ENCODE data around the gene GGCX.

Gene GGCX

DNA sequence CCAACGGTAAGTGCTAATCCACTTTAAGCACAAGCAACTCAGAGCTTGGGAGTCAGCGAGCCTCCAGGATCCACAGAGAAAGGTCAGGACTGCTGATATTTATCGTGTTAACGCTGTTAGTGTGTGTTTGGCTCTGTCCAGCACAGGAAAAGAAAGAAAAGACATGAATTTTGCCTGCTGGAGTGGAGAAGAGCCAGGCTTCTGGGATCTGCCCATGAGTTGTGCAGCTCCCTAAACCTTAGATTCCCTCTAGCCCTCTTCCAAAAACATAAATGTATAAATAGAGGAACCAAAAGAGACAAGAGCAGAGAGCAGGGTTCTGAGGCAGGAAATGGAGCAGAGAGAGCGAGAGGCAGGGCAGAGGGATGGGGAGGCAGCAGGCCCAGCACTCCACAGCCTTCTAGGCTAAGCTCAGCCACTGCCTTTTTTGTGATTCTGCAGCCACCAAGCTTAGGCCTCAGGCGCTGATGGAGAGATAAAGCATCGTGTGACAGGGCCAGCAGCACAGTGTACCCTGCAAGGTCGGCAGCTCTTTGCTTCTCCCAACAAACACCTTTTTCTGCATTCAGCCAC is 36.9 kb downstream of the GGCX start:
- TF ChIP-seq, protein P1, sequence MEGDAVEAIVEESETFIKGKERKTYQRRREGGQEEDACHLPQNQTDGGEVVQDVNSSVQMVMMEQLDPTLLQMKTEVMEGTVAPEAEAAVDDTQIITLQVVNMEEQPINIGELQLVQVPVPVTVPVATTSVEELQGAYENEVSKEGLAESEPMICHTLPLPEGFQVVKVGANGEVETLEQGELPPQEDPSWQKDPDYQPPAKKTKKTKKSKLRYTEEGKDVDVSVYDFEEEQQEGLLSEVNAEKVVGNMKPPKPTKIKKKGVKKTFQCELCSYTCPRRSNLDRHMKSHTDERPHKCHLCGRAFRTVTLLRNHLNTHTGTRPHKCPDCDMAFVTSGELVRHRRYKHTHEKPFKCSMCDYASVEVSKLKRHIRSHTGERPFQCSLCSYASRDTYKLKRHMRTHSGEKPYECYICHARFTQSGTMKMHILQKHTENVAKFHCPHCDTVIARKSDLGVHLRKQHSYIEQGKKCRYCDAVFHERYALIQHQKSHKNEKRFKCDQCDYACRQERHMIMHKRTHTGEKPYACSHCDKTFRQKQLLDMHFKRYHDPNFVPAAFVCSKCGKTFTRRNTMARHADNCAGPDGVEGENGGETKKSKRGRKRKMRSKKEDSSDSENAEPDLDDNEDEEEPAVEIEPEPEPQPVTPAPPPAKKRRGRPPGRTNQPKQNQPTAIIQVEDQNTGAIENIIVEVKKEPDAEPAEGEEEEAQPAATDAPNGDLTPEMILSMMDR (conservative IDR thresholded peaks at IDR 0.05; ENCODE audit: low read depth): no peak
- ChIA-PET CTCF (interaction anchor here (0.5 kb wide), 1 partner anchor 87 kb away, joined by 3 read pairs; no protein-coding TSS in a partner anchor), POLR2A (ENCODE audit: low non-redundant PET) (no interaction called here)
- no peak for DNase-seq (ENCODE audit: low spot score)
- H3K27ac ChIP-seq: 0 out of 2 replicates have a peak overlapping the region, but pooled peaks have one; percentile 4

DNA sequence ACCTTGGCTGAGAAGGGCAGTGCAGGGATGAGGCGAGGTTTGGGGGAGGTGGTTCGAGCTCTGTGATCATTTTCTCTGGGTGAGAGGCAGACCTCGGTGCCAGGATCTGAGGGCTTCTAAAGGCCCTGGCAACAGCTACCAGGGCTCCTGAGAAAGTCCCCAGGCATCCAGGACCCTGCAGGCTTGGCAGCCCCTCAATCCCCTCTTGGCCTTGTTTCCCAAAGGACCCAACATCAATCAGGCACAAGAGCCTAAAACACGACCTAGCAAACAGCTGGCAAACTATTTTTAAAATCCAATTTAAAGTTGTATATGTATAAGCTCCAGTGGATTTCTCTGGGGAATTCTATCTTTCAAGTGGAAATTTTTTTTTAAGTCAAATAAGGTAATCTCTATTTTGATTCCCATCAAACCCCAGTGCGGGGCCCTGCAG is 37.4 kb downstream of the GGCX start:
- CTCF ChIA-PET: no interaction called here
- H3K27ac ChIP-seq: 0 out of 2 replicates have a peak overlapping the region, but pooled peaks have one; percentile 4
- TF ChIP-seq, protein P1 (conservative IDR thresholded peaks at IDR 0.05; ENCODE audit: low read depth): no peak
- DNase-seq (ENCODE audit: low spot score): no peak
- POLR2A ChIA-PET (ENCODE audit: low non-redundant PET): no interaction called here

DNA sequence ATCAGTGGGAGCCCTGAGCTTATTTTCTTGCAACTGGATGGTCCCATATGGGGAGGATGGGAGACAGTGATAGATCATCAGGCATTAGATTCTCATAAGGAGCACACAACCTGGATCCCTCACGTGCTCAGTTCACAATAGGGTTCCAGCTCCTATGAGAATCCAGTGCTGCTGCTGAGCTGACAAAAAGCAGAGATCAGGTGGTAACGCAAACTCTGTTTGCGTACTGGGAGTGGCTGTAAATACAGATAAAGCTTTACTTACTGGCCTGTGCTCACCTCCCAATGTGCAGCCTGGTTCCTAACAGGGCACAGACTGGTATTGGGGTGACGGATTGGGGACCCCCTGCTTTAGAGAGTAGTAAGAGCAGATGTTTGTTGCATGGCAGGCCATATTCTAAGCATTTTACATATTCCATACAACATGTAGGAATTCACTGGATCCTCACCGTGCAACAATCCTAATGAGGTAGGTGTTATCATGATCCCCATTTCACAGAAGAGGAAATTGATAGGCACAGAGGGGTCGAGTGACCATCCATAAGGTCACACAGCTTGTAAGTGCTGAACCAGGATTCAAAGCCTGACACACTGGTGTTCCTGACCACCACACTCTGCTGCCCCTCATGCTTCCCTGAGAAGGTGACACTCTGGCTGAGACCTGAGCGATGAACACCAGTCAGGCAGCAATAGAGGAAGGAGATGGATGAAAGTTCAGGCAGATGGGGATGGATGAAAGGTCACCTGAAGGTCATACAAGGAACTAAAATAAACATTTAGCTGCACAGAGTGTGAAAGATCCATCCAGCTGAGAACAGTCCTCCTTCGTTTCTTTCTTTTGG is 38.0 kb downstream of the GGCX start:
- POLR2A ChIA-PET (ENCODE audit: low non-redundant PET): no interaction called here
- CTCF ChIA-PET: interaction anchor here (0.6 kb wide), 1 partner anchor 102 kb away, joined by 3 read pairs; no protein-coding TSS in a partner anchor
- H3K27ac ChIP-seq: 0 out of 2 replicates have a peak overlapping the region, but pooled peaks have one; percentile 4
- TF ChIP-seq, protein P1 (conservative IDR thresholded peaks at IDR 0.05; ENCODE audit: low read depth): no peak
- DNase-seq (ENCODE audit: low spot score): no peak

DNA sequence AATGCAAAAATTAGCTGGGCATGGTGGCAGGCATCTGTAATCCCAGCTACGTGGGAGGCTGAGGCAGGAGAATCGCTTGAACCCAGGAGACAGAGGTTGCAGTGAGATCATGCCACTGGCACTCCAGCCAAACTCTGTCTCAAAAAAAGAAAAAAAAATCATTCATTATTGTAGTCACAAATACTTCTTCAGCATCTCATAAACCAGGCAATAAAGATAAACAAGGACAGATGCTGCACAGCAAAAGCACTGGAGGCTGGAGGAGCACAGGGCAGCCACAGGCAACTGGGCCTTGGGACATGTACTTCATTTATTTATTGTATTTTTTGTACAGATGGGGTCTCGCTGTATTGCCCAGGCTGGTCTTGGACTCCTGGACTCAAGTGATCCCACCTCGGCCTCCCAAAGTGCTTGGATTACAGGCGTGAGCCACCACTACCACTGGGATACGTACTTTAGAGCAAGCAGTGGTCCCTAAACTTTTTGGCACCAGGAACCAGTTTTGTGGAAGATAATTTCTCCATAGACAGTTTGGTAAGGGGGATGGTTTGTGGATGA is 39.1 kb downstream of the GGCX start:
- no peak overlapping the region for H3K27ac ChIP-seq
- TF ChIP-seq, protein P1 (conservative IDR thresholded peaks at IDR 0.05; ENCODE audit: low read depth): no peak
- CTCF ChIA-PET: interaction anchor here (0.6 kb wide), 1 partner anchor 11 kb away, joined by 3 read pairs; no protein-coding TSS in a partner anchor
- POLR2A ChIA-PET (ENCODE audit: low non-redundant PET): no interaction called here
- no peak for DNase-seq (ENCODE audit: low spot score)

DNA sequence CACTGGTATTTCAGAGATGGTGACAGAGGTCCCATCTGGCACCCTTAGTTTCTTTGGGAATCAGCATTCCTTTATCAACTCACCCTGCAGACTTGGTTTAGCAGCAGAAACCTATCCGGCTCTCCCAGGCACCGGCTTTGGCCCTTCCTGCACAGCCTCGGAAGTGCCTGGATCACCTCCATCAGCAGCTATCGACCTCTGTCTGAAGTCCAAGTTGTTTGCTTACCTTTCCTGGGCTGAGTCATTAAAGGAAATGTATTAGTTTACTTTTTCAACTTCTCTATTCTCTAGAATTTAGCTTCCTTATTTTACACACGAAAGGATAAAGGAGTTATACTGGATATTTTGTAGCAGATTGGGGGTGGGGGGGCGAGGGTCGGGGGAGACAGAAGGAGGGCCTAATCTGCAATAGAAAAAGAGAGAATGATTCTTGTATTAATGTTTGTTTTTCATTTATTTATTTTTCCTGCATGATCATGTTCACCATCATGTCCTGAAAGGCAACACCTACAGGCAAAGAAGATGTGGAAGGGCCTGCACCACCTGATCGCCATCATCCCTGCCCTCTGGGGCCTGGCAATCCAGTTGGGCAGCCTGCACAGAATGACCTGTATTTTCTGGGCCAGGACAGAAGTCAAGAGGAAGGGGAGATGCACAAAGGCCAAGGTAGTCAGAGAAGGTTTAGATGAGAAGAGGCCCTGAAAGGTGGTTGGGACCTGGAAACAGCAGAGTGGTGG is 44.5 kb downstream of the GGCX start:
- no peak for DNase-seq (ENCODE audit: low spot score)
- CTCF ChIA-PET: interaction anchor here (1.1 to 1.4 kb wide), 2 partner anchors 22 to 35 kb away, joined by 3 read pairs; partner anchors contain the start of gene MAT2A
- 0 out of 2 replicates have a peak overlapping the region, but pooled peaks have one; percentile 26 for H3K27ac ChIP-seq
- POLR2A ChIA-PET (ENCODE audit: low non-redundant PET): no interaction called here
- TF ChIP-seq, protein P1 (conservative IDR thresholded peaks at IDR 0.05; ENCODE audit: low read depth): no peak

DNA sequence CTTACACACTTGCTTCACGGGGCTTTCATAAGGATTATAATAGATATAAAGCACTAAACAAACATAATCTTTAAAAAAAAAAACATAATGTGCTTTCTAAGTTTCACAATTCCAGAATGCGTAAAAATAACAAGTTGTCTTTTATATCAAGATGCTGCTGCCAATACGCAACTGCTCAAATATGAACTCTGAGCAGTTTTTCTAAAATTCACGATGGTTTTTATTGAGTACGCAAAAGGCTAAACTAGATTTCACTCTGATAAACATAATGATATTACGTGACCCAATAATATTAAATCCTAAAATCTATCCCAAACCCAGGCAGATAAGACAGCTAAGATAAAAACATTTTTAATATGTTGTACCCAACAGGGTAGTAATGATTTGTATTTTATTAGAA is 47.0 kb downstream of the GGCX start:
- CTCF ChIA-PET: no interaction called here
- no peak overlapping the region for H3K27ac ChIP-seq
- POLR2A ChIA-PET (ENCODE audit: low non-redundant PET): no interaction called here
- no peak for DNase-seq (ENCODE audit: low spot score)
- TF ChIP-seq, protein P1 (conservative IDR thresholded peaks at IDR 0.05; ENCODE audit: low read depth): no peak
